Pancreas (tissue), 10 donors: ENCODE measurements around the gene CCHCR1. TPM values are rescaled to one million over a fixed set of nuclear protein-coding genes. Genes with fewer than 3 reads are reported as not detected.

Experiments used
- ATAC-seq, 4 donors: fragments of 200-7000 bp; cut with Tn5 transposase; one replicate each; pipeline versions ENCODE4 v1.8.0 to v1.9.1; 2020; ENCODE audit warnings: mild to moderate bottlenecking in 4 of 4, moderate library complexity in 4 of 4
- DNase-seq, 6 donors: peaks; one replicate each; pipeline ENCODE4 v3.0.0-alpha.2; 2020
- FAIRE-seq: peaks from 2 replicates; lab custom pipeline; 2012; peaks lifted over from hg19 to GRCh38; lab: Jason Lieb, UNC
- H3K27ac ChIP-seq, 4 donors: fragments of 200-600 bp; sonication (generic); 1 replicate in 3 of 4; 2 replicates in 1 of 4; pipeline versions ENCODE4 v1.5.0 to v1.8.0; 2020
- H3K27me3 ChIP-seq, 4 donors: fragments of 200-600 bp; one replicate each; pipeline ENCODE4 v1.8.0; 2021
- H3K36me3 ChIP-seq, 3 donors: fragments of 200-600 bp; sonication (generic) in 1 of 3; one replicate each; pipeline versions ENCODE4 v1.5.0 to v1.8.0; 2020 to 2021
- H3K4me1 ChIP-seq, 3 donors: fragments of 200-600 bp; one replicate each; pipeline ENCODE4 v1.8.0; 2021
- H3K4me3 ChIP-seq, 4 donors: fragments of 200-600 bp; sonication (generic) in 2 of 4; one replicate each; pipeline versions ENCODE4 v1.5.0 to v1.8.0; 2020 to 2021
- H3K9me3 ChIP-seq, 4 donors: fragments of 200-600 bp; one replicate each; pipeline ENCODE4 v1.8.0; 2021
- CTCF ChIP-seq, 4 donors: fragments of 200-600 bp; sonication (generic) in 3 of 4; IDR thresholded peaks; one replicate each; pipeline versions ENCODE4 v1.5.0 to v1.8.0; 2021; ENCODE audit warnings: antibody characterized with exemption in 4 of 4
- WGBS, 2 donors: extraction: QIAGEN DNeasy Blood & Tissue Kit; methylation state at CpG; one replicate each; pipeline ENCODE4 v1.1.7; 2013; 5-methylcytosine and 5-hydroxymethylcytosine counted together
- intact Hi-C, 3 donors: fragments of 100-400 bp; cut with DNase I; formaldehyde crosslinking; loops; one replicate each; pipeline versions ENCODE4 v1.11.1 to v1.14.2; 2022
- polyA plus RNA-seq, 2 donors: library from polyadenylated mRNA; stranded (reverse); fragments of 200-250 nt; gene quantifications; one replicate each; pipeline ENCODE4 v1.2.3, GENCODE V29; 2013
- total RNA-seq, 6 donors: library from RNA; stranded (reverse); fragmentation: NEBNext Ultra II Directional in 4 of 6; extraction: Animal tissue kit (Norgen Biotek cat#: 25700) in 4 of 6; gene quantifications; one replicate each; pipeline versions ENCODE4 v1.2.1 to v1.2.4, GENCODE V29; 2021 to 2023
- donor health status: healthy with polysubstance abuse.
- donor health status: DM: no; HTN: no; CAD: no; lungs with moderate emphysema.
- donor health status: DM: no; HTN: no; CAD: no.
- donor health status: control.
- donor health status: control.
- donor health status: Bipolar disorder and iron deficiency.
- donor health status: DM: yes; HTN: yes; CAD: no.
- donor health status: DM: no; HTN: no; CAD: no.
- donor health status: DM: no; HTN: no; CAD: no.
- donor health status: DM: yes; HTN: yes; CAD: no.

CCHCR1 gene
- total and polyA plus RNA-seq, 8 donors = 6.7 to 27.0 (median 15.6) TPM

- H3K36me3 ChIP-seq = no peaks in the 10 kb centered on the region
- H3K4me1 ChIP-seq = peaks cover 0 to 10% (median 4%) of the 10 kb centered on the region in 3 donors
- H3K27me3 ChIP-seq = no peaks in the 10 kb centered on the region
- H3K9me3 ChIP-seq = no peaks in the 10 kb centered on the region
- no peak for ATAC-seq
- no peak for FAIRE-seq
- no peak overlapping the region for H3K27ac ChIP-seq
- 64 to 80% methylated on average over 5 of the region's 5 CpGs for WGBS, 2 donors
- no peak for DNase-seq
- intact Hi-C loops = no loop called here
- H3K4me3 ChIP-seq = no peak overlapping the region
- no peak for TF ChIP-seq CTCF (IDR thresholded peaks at IDR 0.05)
Observed at GRCh38 chr6:31096656-31097055, 60.9 kb downstream of the CCHCR1 start.

- peaks cover 0 to 10% (median 4%) of the 10 kb centered on the region in 3 donors for H3K4me1 ChIP-seq
- intact Hi-C loops = no loop called here
- no peak for DNase-seq
- H3K27ac ChIP-seq = no peak overlapping the region
- FAIRE-seq = no peak
- no peak overlapping the region for H3K4me3 ChIP-seq
- TF ChIP-seq CTCF (IDR thresholded peaks at IDR 0.05) = no peak
- no peaks in the 10 kb centered on the region for H3K36me3 ChIP-seq
- no peaks in the 10 kb centered on the region for H3K27me3 ChIP-seq
- no peaks in the 10 kb centered on the region for H3K9me3 ChIP-seq
- ATAC-seq = no peak
- WGBS, 2 donors = 62 to 80% methylated on average over 3 of the region's 3 CpGs
Observed at GRCh38 chr6:31096215-31096614, 61.4 kb downstream of the CCHCR1 start.

- Histone ChIP-seq H3K27me3 (no peaks in the 10 kb centered on the region), H3K9me3 (no peaks in the 10 kb centered on the region), H3K36me3 (no peaks in the 10 kb centered on the region), H3K4me3 (no peak overlapping the region), H3K4me1 (peaks cover 0 to 10% (median 4%) of the 10 kb centered on the region in 3 donors), H3K27ac (peak overlapping the region in 2 of 4 donors; percentile 27 to 47)
- no peak for TF ChIP-seq CTCF (IDR thresholded peaks at IDR 0.05)
- ATAC-seq (peak in 3 of 4 donors; percentile 33 to 66 (median 45)), DNase-seq (no peak), FAIRE-seq (no peak)
- 44 to 54% methylated on average over 3 of the region's 3 CpGs for WGBS, 2 donors
- intact Hi-C loops = no loop called here
Observed at GRCh38 chr6:31094389-31094881, 63.2 kb downstream of the CCHCR1 start.

- WGBS, 2 donors = 69 to 73% methylated on average over 12 of the region's 12 CpGs
- no peaks in the 10 kb centered on the region for H3K36me3 ChIP-seq
- no peak for TF ChIP-seq CTCF (IDR thresholded peaks at IDR 0.05)
- H3K27ac ChIP-seq = peak overlapping the region in 1 of 4 donors; percentile 3
- no peak overlapping the region for H3K4me3 ChIP-seq
- no peaks in the 10 kb centered on the region for H3K9me3 ChIP-seq
- H3K27me3 ChIP-seq = no peaks in the 10 kb centered on the region
- FAIRE-seq (no peak), DNase-seq (no peak), ATAC-seq (peak in 2 of 4 donors; percentile 22 to 65)
- peaks cover 0 to 10% (median 4%) of the 10 kb centered on the region in 3 donors for H3K4me1 ChIP-seq
- intact Hi-C loops = no loop called here
Observed at GRCh38 chr6:31092769-31093505, 64.7 kb downstream of the CCHCR1 start.

Other genes with a start within 250 kb of the CCHCR1 start
- 10 to 100 TPM in 5 of 6 donors, 1 to 10 TPM in 1; 9.4 to 23.2 (median 13.0) TPM for gene GTF2H4, start 249.6 kb downstream of the CCHCR1 start, total RNA-seq
- 10 to 100 TPM; 34.6 to 45.8 TPM for gene GTF2H4, start 249.6 kb downstream of the CCHCR1 start, polyA plus RNA-seq
- 10 to 100 TPM; 11.3 to 25.8 (median 17.1) TPM for gene VARS2, start 243.6 kb downstream of the CCHCR1 start, total RNA-seq
- 10 to 100 TPM; 40.4 to 40.6 TPM for gene VARS2, start 243.6 kb downstream of the CCHCR1 start, polyA plus RNA-seq
- gene SFTA2, start 225.6 kb downstream of the CCHCR1 start, total RNA-seq = 1 to 10 TPM in 5 of 6 donors, under 1 TPM in 1; 0.83 to 6.6 (median 2.1) TPM
- gene SFTA2, start 225.6 kb downstream of the CCHCR1 start, polyA plus RNA-seq = 10 to 100 TPM; 14.4 to 22.9 TPM
- 1 to 10 TPM in 1 of 6 donors, under 1 TPM in 1, not detected in 4; 0.09 to 5.6 TPM for gene MUCL3, start 216.8 kb downstream of the CCHCR1 start, total RNA-seq
- 1 to 10 TPM in 1 of 2 donors, under 1 TPM in 1; 0.04 to 1.2 TPM for gene MUCL3, start 216.8 kb downstream of the CCHCR1 start, polyA plus RNA-seq
- not detected for gene MUC21, start 174.1 kb downstream of the CCHCR1 start, total RNA-seq
- gene MUC21, start 174.1 kb downstream of the CCHCR1 start, polyA plus RNA-seq = under 1 TPM; 0.07 to 0.23 TPM
- not detected for gene MUC22, start 147.3 kb downstream of the CCHCR1 start, total RNA-seq
- under 1 TPM in 1 of 2 donors, not detected in 1; 0.02 TPM for gene MUC22, start 147.3 kb downstream of the CCHCR1 start, polyA plus RNA-seq
- gene C6orf15, start 45.2 kb downstream of the CCHCR1 start, total RNA-seq = not detected
- not detected for gene C6orf15, start 45.2 kb downstream of the CCHCR1 start, polyA plus RNA-seq
- 1 to 10 TPM in 1 of 6 donors, under 1 TPM in 5; 0.06 to 1.4 (median 0.30) TPM for gene PSORS1C1, start 43.0 kb downstream of the CCHCR1 start, total RNA-seq
- 1 to 10 TPM in 1 of 2 donors, under 1 TPM in 1; 0.70 to 1.9 TPM for gene PSORS1C1, start 43.0 kb downstream of the CCHCR1 start, polyA plus RNA-seq
- under 1 TPM in 1 of 6 donors, not detected in 5; 0.06 TPM for gene CDSN, start 37.4 kb downstream of the CCHCR1 start, total RNA-seq
- under 1 TPM; 0.05 to 0.08 TPM for gene CDSN, start 37.4 kb downstream of the CCHCR1 start, polyA plus RNA-seq
- not detected for gene PSORS1C2, start 18.7 kb downstream of the CCHCR1 start, total RNA-seq
- not detected for gene PSORS1C2, start 18.7 kb downstream of the CCHCR1 start, polyA plus RNA-seq
- 1 to 10 TPM in 5 of 6 donors, under 1 TPM in 1; 0.83 to 2.4 (median 1.8) TPM for gene TCF19, start 787 bp upstream of the CCHCR1 start, total RNA-seq
- gene TCF19, start 787 bp upstream of the CCHCR1 start, polyA plus RNA-seq = 1 to 10 TPM; 1.9 to 3.4 TPM
- 10 to 100 TPM in 1 of 6 donors, 1 to 10 TPM in 5; 1.1 to 23.6 (median 3.2) TPM for gene POU5F1, start 12.9 kb upstream of the CCHCR1 start, total RNA-seq
- 10 to 100 TPM in 1 of 2 donors, 1 to 10 TPM in 1; 8.6 to 32.1 TPM for gene POU5F1, start 12.9 kb upstream of the CCHCR1 start, polyA plus RNA-seq
- gene HLA-C, start 114.3 kb upstream of the CCHCR1 start, total RNA-seq = 100 to 1,000 TPM; 135 to 297 (median 208) TPM
- 100 to 1,000 TPM; 147 to 160 TPM for gene HLA-C, start 114.3 kb upstream of the CCHCR1 start, polyA plus RNA-seq
- gene HLA-B, start 199.4 kb upstream of the CCHCR1 start, total RNA-seq = 1,000 to 10,000 TPM in 1 of 6 donors, 100 to 1,000 TPM in 5; 141 to 1,089 (median 229) TPM
- gene HLA-B, start 199.4 kb upstream of the CCHCR1 start, polyA plus RNA-seq = 100 to 1,000 TPM; 269 to 373 TPM
- gene MICA, start 245.8 kb upstream of the CCHCR1 start, total RNA-seq = 10 to 100 TPM in 1 of 6 donors, 1 to 10 TPM in 5; 4.8 to 15.8 (median 5.7) TPM
- 10 to 100 TPM; 13.6 to 22.6 TPM for gene MICA, start 245.8 kb upstream of the CCHCR1 start, polyA plus RNA-seq